Left renal cortex interstitium (tissue), 4 donors: ENCODE results near the gene ROR1. TPM values are rescaled to one million over a fixed set of nuclear protein-coding genes. Genes with fewer than 3 reads are reported as not detected.

ENCODE experiments used
- DNase-seq, 4 donors: peaks; one replicate each; pipeline ENCODE4 v3.0.0-alpha.2; 2013; ENCODE audit warnings: low read depth in 4 of 4, low spot score in 2 of 4, missing footprints in 1 of 4
- polyA plus RNA-seq, 4 donors: library from polyadenylated mRNA; unstranded; fragments of 120-200 nt; gene quantifications; one replicate each; pipeline ENCODE4 v1.2.1, GENCODE V29; 2013; ENCODE audit not compliant: insufficient read length in 4 of 4

ROR1 gene
- 10 to 100 TPM; 29.2 to 38.1 (median 33.3) TPM for polyA plus RNA-seq

DNA sequence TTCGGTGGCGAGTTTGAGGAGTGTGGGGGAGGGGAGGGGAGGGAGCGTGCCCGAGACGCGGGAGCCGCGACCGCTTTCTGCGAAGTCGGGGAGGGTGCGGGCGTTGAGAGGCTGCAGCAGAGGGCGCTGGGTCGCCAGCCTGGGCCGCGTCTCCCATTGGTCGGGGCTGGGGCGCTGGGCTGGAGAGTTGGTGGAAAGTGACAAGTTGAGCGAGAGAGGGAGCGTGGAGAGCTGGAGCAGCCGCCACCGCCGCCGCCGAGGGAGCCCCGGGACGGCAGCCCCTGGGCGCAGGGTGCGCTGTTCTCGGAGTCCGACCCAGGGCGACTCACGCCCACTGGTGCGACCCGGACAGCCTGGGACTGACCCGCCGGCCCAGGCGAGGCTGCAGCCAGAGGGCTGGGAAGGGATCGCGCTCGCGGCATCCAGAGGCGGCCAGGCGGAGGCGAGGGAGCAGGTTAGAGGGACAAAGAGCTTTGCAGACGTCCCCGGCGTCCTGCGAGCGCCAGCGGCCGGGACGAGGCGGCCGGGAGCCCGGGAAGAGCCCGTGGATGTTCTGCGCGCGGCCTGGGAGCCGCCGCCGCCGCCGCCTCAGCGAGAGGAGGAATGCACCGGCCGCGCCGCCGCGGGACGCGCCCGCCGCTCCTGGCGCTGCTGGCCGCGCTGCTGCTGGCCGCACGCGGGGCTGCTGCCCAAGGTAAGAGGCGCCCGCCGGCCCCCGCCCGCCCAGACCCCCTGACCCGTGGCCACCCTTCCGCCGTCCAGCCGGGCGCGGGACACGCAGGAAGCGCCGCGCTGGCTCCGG is at the start of gene ROR1:
Gene ROR1, plus strand, starts transcription at position 203 of the 802 bp plus-strand sequence.
- DNase-seq = peak; percentile 52 to 85 (median 73)

DNA sequence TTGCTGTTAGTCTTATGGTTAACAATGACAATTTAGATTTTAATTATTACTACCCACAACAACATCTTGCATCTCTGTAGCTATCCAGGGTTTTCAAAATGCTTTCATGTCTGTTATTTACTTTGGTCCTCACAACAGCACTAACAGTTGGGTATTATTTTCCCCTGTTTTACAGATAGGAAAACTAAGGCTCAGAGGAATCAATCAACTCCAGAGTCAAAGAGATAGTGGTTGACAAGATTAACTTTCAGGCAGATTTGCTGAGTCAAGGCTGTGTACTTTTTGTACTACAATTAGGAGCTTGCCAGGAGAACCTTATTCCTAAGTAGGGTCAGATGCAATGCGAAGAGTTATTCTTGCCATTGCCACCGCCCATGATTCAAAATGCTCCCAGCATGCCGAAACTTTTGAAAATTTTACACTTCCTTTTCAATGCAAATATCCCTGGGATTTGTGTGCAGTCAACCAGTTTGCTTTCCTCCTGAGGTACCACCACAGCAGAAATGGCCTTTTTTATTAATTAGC is 49.4 kb upstream of the ROR1 start:
- no peak for DNase-seq

DNA sequence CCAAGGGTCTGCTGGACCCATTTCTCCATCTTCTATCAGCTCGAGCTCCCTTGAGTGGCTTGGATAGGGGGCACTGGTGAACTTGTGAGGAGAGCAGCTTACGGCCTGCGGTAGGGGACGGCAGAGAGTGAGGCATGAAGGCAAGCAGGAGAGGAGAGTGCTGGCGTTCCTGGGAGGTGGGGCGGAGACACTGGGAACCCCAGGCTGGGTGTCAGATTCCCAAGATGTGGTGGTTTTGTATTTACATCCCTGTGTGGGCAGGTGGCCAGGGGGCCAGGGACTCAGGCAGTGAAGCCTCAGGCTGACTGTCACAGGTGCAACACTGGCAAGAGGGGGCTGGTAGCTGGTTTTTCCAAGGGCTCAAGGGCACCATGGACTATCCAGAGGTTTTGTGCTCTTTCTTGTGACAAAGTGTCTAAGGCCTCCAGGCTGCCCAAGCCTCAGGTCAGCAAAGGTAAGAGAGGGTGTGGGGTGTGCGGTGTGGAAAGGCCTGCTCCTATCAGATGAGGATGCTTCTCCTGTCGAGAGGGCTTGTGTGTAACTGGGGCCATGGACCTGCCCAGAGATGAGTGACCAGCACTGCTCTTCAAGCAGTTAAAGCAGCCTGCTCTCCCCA is 45.1 kb upstream of the ROR1 start:
- DNase-seq = no peak

DNA sequence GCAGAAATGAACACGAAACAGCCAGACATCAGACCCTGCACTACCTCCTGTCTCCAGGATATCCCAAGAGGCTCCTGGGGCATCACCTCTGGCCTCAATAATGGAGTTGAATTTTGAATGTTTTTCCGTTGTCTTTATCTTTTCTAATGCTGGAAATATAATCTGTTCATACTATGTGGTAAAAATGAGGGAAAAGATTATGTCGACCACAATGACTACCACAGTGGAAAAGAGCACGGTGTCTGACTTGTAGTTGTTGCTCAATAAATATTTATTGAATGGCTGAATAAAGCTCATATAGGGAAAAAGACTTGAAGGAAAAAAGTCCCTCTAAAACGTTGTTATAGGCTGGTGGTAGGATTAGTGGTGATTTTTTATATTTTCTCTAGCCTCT is 44.6 kb upstream of the ROR1 start:
- no peak for DNase-seq

DNA sequence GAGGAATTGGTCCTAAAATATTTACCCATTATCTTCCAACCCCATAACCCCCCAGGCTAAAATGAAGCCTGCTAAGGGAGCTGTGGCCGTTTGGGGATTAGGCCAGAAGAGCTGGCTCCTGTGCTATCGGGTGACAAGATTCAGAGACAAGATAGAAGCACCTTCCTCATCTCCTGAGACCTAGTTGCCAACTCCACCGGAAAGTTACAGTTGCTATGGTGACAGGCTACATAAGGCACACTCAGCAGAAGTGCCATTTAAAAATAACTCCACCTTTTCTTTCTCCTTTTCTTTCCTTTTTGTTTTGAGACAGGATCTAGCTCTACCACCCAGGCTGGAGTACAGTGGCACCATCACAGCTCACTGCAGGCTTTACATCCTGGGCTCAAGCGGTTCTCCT is 43.6 kb upstream of the ROR1 start:
- DNase-seq = no peak

DNA sequence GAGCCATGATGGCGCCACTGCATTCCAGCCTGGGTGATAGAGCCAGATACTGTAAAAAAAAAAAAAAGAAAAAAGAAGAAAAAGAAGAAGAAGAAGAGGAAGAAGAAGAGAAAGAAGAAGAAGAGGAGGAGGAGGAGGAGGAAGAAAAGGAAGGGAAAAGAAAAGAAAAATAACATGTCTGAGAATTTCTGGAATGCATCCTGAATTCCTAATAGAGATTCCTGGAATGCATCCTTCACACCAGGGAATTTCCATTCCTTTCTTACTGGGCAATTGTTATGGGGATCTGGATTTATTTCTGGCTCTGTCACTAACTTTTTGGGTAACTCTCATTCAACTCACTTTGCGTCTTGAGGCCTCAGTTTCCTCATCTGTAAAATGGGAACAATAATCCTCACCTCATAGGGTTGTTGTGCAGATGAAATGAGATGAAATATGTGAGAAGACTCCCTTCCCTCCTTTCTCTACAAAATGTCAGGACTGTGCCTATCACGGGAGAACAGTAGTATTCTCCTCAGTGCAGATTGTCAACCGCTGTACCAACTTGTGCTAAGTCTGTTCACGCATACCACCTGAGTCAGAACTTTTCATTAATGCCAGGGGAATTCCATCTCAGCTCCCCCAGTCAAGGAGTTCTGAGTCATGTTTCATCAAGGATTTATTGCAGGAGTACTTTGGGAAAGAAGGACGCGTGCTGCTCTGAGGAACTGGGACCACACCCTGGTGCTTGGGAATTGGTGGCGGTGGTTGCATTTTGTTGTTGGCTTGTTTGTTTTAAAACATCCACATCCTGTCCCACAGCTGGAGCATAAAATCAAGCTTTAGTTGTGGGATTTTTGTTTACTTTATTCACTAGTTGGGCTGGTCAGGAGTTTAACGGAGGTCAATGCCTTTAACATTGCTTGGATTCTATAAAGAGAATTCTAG is 42.4 kb upstream of the ROR1 start:
- DNase-seq = no peak

DNA sequence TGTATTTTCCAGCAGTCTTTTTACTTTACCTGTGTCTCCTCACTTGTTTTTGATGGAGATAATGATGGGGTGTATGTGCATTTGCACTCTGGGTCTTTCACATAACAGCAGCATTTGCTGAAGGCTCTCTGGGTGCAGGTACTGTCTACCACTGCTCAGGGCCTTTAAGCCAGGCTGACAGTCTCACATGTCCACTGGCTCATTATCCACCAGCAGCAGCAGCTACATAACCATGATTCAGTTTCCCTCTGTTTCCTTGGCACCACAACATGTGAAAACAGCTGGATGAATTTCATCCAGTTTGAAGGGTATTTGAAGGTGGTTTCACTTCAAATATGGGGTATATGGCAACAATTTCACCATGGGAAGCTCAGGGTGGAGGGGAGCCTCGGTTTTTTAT is 41.2 kb upstream of the ROR1 start:
- DNase-seq = no peak

DNA sequence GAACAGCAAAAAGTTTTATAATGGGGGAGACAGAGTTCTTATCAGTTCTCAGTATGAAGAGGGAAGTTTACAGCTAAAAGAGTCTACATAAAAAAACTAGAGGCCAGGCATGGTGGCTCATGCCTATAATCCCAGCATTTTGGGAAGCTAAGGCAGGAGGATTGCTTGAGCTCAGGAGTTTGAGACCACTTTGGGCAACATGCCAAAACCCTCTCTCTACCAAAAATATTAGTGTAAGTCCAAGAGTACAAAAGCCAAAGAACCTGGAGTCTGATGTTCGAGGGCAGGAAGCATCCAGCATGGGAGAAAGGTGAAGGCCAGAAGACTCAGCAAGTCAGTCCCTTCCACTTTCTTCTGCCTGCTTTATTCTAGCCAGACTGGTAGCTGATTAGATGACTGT is 35.0 kb upstream of the ROR1 start:
- DNase-seq = no peak

DNA sequence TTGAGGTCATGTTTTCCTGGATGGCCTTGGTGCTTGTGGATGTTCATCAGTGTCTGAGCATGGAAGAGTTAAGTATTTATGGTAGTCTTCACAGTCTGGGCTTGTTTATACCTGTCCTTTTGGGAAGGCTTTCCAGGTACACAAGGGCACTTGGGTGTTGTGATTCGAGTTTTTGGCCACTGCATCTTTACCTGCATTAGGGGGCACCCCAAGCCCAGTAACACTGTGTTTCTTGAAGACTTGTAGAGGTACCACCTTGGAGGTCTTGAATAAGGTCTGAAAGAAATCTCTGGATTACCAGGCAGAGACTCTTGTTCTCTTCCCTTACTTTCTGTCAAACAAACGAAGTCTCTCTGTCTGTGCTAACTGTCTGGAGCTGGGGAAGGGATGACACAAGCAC is 34.4 kb upstream of the ROR1 start:
- DNase-seq = no peak

DNA sequence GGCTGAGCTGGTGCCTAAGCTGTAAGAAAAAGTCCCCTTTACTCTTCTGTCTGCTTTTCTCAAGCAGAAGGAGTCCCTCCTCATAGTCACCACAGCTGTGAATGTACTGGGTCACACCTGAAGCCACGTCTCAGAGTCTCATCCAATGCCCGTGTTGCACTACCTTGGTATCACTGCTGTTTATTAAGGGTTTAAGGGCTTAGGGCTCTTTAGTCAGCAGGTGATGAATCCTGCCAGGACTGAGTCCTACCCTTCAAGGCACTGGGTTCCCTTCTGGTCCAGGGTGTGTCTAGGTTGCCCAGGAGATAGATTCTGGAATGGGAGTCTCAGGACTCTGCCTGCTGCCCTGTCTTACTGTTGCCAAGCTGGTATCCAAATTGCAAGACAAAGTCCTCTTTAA is 33.4 kb upstream of the ROR1 start:
- no peak for DNase-seq

DNA sequence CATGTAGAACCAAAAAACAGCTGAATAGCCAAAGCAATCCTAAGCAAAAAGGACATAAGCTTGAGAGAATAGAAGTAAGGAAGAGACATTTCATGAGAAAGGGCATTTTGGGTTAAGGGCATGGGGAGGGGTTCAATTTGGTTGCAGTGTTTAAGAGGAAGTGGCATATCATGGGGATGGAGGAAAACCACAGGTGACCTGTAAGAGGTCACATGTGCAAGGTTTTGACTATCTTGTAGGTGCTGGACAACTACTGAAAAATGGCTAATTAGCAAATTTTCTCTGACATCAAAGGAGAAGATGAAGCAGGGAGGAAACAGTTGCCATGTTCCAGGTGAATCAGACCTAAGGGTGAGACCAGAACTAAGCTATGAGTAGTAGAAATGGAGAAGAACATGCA is 31.3 kb upstream of the ROR1 start:
- DNase-seq = no peak

DNA sequence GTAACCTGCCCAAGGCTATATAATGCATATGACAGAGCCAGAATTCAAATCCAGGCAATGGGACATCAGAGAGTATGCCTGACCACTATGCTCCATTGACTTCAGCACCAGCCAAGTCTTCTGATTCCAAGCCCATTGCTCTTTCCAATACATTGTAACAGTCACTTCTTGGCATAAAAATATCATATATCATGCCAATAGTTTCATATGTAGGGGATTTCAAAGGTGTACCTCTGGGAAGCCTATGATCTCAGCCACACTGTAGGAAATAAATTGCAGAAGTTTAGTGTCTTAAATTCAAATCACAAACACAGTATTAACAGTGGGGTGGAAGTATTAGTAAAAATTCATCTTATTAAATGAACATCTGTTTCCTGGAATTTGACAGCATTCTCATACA is 30.0 kb upstream of the ROR1 start:
- no peak for DNase-seq

DNA sequence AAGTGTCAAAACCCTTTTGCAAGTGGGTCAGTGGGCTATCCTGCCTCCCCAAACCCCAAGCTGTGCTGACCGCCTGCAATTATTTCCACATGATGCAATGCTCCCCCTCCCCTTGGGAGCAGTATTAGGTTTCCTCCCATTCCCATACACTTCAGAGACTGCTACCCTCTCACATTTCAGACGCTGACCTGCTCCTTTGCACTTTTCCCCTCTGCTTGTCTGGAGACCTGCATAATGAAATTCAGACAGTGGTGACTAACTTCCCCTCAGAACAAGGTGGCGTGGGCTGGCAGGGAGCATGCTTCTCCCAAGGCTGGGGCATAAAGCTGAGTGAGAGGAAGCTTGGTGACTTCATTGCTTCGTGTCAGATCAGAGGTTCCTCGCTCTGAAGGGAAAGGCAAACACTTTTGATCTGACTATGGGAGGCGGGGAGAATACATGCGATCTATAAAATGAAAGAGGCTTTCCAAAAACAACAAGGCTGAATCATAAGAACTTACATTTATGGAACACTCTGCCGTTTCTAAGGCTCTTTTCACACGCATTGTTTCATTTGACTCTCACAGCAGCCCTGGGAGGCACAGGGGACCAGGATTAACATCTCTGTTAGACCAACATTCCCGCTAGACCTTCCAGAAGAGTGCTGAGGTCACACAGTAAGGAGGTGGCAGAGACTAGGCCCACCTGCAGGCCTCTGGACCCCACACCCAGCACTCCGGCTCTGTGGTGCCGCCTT is 27.5 kb upstream of the ROR1 start:
- peak in 3 of 4 donors; percentile 52 to 68 (median 61) for DNase-seq

DNA sequence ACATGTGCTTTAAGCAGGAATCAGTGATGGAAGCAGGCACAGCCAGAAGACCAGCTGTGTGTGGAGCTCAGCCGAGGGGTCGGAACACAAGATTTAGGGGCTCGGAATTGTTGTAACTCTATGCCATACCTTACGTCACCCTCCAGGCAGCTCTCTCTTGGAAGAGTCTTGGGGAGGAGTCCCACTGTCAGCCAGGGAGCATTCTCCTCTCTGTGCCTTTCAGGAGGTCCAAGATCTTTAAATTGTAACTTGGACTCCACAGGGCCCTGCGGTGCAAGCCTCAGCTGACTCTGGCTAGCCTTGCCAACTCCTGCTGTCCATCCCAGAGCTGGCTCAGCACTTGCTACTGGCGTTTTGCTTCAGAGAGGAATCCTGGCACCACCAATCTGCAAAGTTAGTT is 26.4 kb upstream of the ROR1 start:
- DNase-seq = no peak

DNA sequence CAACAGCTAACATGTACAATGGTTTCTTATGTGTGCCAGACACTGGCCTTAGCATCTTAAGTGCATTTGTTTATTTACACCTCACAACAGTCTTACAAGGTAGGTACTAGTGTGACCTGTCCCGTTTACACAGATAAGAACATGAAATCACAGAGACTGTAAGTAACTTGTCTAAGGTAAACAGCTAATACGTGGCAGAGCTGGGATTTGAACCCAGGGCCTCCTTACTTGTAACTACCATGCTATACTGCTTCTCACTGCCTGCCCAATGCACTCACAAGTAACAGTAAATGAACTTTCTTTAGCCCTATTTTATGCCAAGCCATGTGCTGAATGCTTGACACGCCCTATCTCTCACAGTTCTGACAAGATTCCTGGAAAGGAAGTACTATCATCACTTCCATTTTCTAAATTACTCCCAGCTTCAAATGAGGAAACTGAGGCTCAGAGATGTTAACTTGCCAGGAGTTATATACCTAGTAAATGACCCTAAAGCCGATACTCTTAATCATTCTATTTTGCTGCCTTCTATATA is 25.7 kb upstream of the ROR1 start:
- DNase-seq = no peak

DNA sequence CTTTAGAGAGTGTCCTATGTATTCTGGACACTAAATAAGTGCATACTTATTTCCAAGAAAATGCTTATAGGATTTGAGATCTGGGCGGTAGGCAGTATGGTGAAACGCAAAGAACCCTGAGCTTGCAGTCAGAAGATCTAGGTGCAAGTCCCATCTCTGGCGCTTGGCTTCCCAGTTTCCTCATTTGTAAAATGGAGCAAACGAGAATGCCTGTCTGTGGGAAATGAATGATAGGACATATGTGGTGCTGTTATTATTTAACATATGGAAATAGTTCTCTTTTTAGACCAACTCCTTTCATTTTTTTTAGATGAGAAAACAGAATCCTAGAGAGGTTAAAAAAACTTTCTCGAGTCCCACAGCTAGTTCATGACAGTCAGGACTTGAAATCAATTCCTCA is 25.2 kb upstream of the ROR1 start:
- no peak for DNase-seq

DNA sequence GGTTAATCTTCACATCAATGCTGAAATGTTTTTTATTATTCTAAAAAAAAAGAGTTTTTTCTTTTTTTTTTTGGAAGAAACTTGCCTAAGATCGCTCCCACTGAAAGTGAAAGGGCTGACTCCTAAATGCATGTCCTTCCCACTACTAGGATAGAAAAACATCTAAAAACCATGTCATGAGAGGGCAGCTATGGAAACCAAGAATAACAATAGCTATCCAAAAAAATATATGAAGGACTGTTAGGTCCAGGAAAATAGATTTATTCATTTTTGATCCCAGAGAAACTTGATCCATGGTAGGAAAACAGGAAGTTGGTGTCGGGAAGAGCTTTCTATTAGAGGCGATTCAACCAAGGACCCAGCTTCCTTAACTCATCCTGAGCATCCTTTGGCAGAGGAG is 23.1 kb upstream of the ROR1 start:
- DNase-seq = no peak

DNA sequence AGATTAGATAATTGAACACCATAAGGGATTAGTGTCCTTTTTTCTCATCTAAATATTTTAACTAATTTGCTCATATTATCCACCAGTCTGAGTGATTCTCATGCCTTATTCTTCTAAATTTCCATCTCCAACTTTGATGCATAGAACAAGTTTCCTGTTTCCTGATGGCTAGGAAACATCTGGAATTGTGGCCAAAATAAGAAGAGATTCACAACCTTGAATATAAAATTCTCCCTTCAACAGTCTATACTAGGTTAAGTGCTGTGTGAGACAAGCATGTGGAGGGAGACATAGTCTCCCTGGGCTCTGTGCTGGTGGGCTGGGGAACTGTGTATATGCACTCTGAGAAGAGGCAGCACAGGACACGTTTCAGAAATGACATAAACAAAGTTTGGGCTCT is 21.6 kb upstream of the ROR1 start:
- DNase-seq = no peak

DNA sequence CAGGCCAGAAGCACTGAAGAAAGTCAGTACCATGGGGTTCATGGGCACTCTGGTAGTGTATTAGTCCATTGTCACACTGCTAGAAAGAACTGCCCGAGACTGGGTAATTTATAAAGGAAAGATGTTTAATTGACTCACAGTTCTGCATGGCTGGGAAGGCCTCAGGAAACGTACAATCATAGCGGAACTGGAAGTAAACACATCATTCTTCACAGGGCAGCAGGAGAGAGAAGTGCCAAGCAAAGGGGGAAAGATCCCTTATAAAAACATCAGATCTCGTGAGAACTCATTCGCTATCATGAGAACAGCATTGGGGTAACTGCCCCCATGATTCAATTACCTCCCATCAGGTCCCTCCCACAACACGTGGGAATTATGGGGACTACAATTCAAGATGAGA is 20.2 kb upstream of the ROR1 start:
- no peak for DNase-seq

DNA sequence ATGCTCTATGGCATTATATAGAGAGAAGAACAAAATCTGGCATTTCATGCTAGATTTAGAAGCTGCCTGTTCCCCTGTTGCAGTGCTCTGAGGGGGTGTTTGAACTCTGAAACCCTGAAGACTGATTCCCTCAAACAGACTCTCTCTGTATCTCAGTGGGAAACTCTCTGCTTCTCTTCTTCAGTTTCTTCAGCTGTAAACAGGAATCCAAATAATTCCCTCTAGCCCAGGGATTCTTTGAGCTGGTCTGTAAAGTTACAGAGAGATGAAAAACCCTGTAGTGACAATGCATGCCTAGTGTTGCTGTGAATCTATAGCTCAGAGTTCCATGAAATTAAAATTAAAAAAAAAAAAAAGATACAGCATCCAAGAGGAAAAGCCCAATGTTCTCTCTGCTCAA is 17.0 kb upstream of the ROR1 start:
- no peak for DNase-seq
